ENCODE data around the gene PSME3IP1. TPM values are rescaled to one million over a fixed set of nuclear protein-coding genes. Genes with fewer than 3 reads are reported as not detected.
"Not testable (repeated sequence)": the region's sequence is repeated elsewhere in the genome, so short reads cannot be mapped to it uniquely, and the experiment has no call there.

Gene PSME3IP1
- total and polyA plus RNA-seq, 8 donors = 27.9 to 63.3 (median 32.7) TPM

GRCh38 chr16:57191056-57191571, 5.3 kb upstream of the PSME3IP1 start:
- Histone ChIP-seq H3K27ac (no peak overlapping the region), H3K4me3 (no peak overlapping the region), H3K9me3 (no peaks in the 10 kb centered on the region), H3K4me1 (peaks cover 14 to 30% (median 17%) of the 10 kb centered on the region in 3 donors), H3K27me3 (no peaks in the 10 kb centered on the region), H3K36me3 (no peaks in the 10 kb centered on the region)
- ATAC-seq (no peak), DNase-seq (no peak), FAIRE-seq (no peak)
- no peak for TF ChIP-seq CTCF (IDR thresholded peaks at IDR 0.05)
- intact Hi-C loops (cut with DNase I) = no loop called here
- 58 to 63% methylated on average over 3 of the region's 3 CpGs for WGBS, 2 donors

GRCh38 chr16:57190136-57190535, 4.3 kb upstream of the PSME3IP1 start:
- intact Hi-C loops (cut with DNase I) = no loop called here
- Histone ChIP-seq H3K36me3 (no peaks in the 10 kb centered on the region), H3K4me1 (peaks cover 14 to 30% (median 17%) of the 10 kb centered on the region in 3 donors), H3K4me3 (no peak overlapping the region), H3K27me3 (no peaks in the 10 kb centered on the region), H3K9me3 (no peaks in the 10 kb centered on the region), H3K27ac (no peak overlapping the region)
- no peak for FAIRE-seq
- WGBS, 2 donors = 94 to 100% methylated on average over 2 of the region's 2 CpGs
- no peak for TF ChIP-seq CTCF (IDR thresholded peaks at IDR 0.05)
- DNase-seq = no peak
- ATAC-seq = no peak

- FAIRE-seq; H3K4me3 ChIP-seq; H3K27me3 ChIP-seq; DNase-seq; ATAC-seq; H3K27ac ChIP-seq; H3K9me3 ChIP-seq; H3K36me3 ChIP-seq; intact Hi-C loops (cut with DNase I): not testable (repeated sequence)
- WGBS, 2 donors = 96 to 97% methylated on average over 4 of the region's 4 CpGs
- peaks cover 17 to 29% (median 17%) of the 10 kb centered on the region in 3 donors for H3K4me1 ChIP-seq
Measured at GRCh38 chr16:57189527-57189926, 3.7 kb upstream of the PSME3IP1 start.

GRCh38 chr16:57188711-57189002, 2.8 kb upstream of the PSME3IP1 start:
- peaks cover 17 to 26% (median 17%) of the 10 kb centered on the region in 3 donors for H3K4me1 ChIP-seq
- H3K4me3 ChIP-seq = peak overlapping the region in 1 of 4 donors; percentile 93
- FAIRE-seq = no peak

GRCh38 chr16:57187902-57188710, 2.3 kb upstream of the PSME3IP1 start:
- FAIRE-seq; intact Hi-C loops (cut with DNase I); ATAC-seq; H3K36me3 ChIP-seq; H3K27me3 ChIP-seq; DNase-seq; H3K9me3 ChIP-seq: not testable (repeated sequence)
- Histone ChIP-seq H3K27ac (peak overlapping the region; percentile 77 to 94 (median 90)), H3K4me1 (peaks cover 17 to 26% (median 17%) of the 10 kb centered on the region in 3 donors), H3K4me3 (peak overlapping the region; percentile 81 to 93 (median 84))
- 32 to 43% methylated on average over 18 of the region's 18 CpGs for WGBS, 2 donors

More at GRCh38 chr16:57188711-57189002, 2.8 kb upstream of the PSME3IP1 start:
- intact Hi-C loops (cut with DNase I) = no loop called here
- DNase-seq = no peak
- 63 to 72% methylated on average over 9 of the region's 9 CpGs for WGBS, 2 donors
- no peaks in the 10 kb centered on the region for H3K27me3 ChIP-seq
- H3K9me3 ChIP-seq = no peaks in the 10 kb centered on the region
- ATAC-seq = no peak
- no peak overlapping the region for H3K27ac ChIP-seq
- no peak for TF ChIP-seq CTCF (IDR thresholded peaks at IDR 0.05)
- H3K36me3 ChIP-seq = no peaks in the 10 kb centered on the region
